A549 (cell line): ENCODE results near the gene ATP13A1. TPM values are rescaled to one million over a fixed set of nuclear protein-coding genes. Genes with fewer than 3 reads are reported as not detected.
"Not testable (repeated sequence)": the region's sequence is repeated elsewhere in the genome, so short reads cannot be mapped to it uniquely, and the experiment has no call there.

ENCODE experiments used
- ATAC-seq, 2 experiments: fragments of 200-7000 bp in 1 of 2; fragments of >200 bp in 1 of 2; cut with Nextera tagmentation in 1 of 2; cut with Tn5 transposase in 1 of 2; 3 replicates each; pipeline versions ENCODE4 v1.8.0 to v1.9.1; 2018 to 2020; ENCODE audit warnings: mild to moderate bottlenecking in 1 of 2, moderate library complexity in 1 of 2
- CTCF ChIA-PET: fragments of 300-600 bp; sonication (Branson Sonifier 250); formaldehyde crosslinking; extraction: SDS; loops from one replicate; lab custom pipeline; 2021; ENCODE audit warnings: antibody characterized with exemption, inconsistent platforms; lab: Yijun Ruan, JAX
- POLR2A ChIA-PET: fragments of 350-600 bp; formaldehyde crosslinking; extraction: SDS; loops from one replicate; lab custom pipeline; 2021; ENCODE audit warnings: antibody characterized with exemption, inconsistent platforms; lab: Yijun Ruan, JAX
- DNase-seq, 2 experiments: peaks; one replicate each; pipeline versions ENCODE4 v3.0.0 to v3.0.0-alpha.2; 2011 to 2016; ENCODE audit warnings: low read depth in 1 of 2, low spot score in 1 of 2
- FAIRE-seq: peaks from 2 replicates; lab custom pipeline; 2011; peaks lifted over from hg19 to GRCh38; lab: Jason Lieb, UNC
- H3K27ac ChIP-seq, 2 experiments: fragments of >200 bp; sonication (Bioruptor Twin); formaldehyde crosslinking; 3 replicates each; pipeline ENCODE4 v1.5.1; 2016 to 2017
- H3K4me1 ChIP-seq: fragments of >200 bp; sonication (Bioruptor Twin); formaldehyde crosslinking; 3 replicates; pipeline ENCODE4 v1.6.1; 2016
- H3K4me2 ChIP-seq: fragments of >200 bp; sonication (Bioruptor Twin); formaldehyde crosslinking; 3 replicates; pipeline ENCODE4 v1.6.1; 2016
- H3K4me3 ChIP-seq: fragments of >200 bp; sonication (Bioruptor Twin); formaldehyde crosslinking; 3 replicates; pipeline ENCODE4 v1.5.1; 2016
- H3K9me3 ChIP-seq: fragments of >200 bp; sonication (Bioruptor Twin); formaldehyde crosslinking; 3 replicates; pipeline ENCODE4 v1.6.1; 2016
- CBX2 ChIP-seq: fragments of 200-600 bp; sonication (generic); IDR thresholded peaks from 2 replicates; pipeline ENCODE4 v1.6.1; 2016; ENCODE audit warnings: low read depth, mild to moderate bottlenecking, borderline replicate concordance
- CEBPB ChIP-seq, 2 experiments: fragments of >200 bp in 1 of 2; sonication (Bioruptor Twin) in 1 of 2; formaldehyde crosslinking in 1 of 2; IDR thresholded peaks; 2 replicates each; pipeline ENCODE4 v1.6.1; 2012 to 2016
- CHD2 ChIP-seq: fragments of 150-350 bp; IDR thresholded peaks from 2 replicates; pipeline ENCODE4 v1.6.1; 2014; ENCODE audit warnings: low read length; ENCODE audit not compliant: partially characterized antibody
- EHMT2 ChIP-seq: fragments of 200-600 bp; sonication (generic); IDR thresholded peaks from 2 replicates; pipeline ENCODE4 v1.6.1; 2016; ENCODE audit warnings: antibody characterized with exemption, low read depth, mild to moderate bottlenecking, moderate library complexity
- FOSB ChIP-seq: fragments of 250-450 bp; sonication (Bioruptor Pico); IDR thresholded peaks from 2 replicates; pipeline ENCODE4 v1.5.0; 2020; ENCODE audit warnings: mild to moderate bottlenecking, moderate library complexity
- HMGXB4 ChIP-seq: fragments of 250-450 bp; sonication (Bioruptor Pico); IDR thresholded peaks from 2 replicates; pipeline ENCODE4 v1.5.0; 2021; ENCODE audit warnings: mild to moderate bottlenecking, moderate library complexity, borderline replicate concordance
- HOXB5 ChIP-seq: fragments of 250-450 bp; sonication (Bioruptor Pico); IDR thresholded peaks from 2 replicates; pipeline ENCODE4 v1.5.0; 2020; ENCODE audit warnings: mild to moderate bottlenecking, moderate library complexity
- JUN ChIP-seq, 2 experiments: fragments of >200 bp; sonication (Bioruptor Twin); formaldehyde crosslinking; IDR thresholded peaks; 2 replicates in 1 of 2; 3 replicates in 1 of 2; pipeline ENCODE4 v1.6.1; 2016 to 2017
- MAFK ChIP-seq: fragments of 450-650 bp; IDR thresholded peaks from 2 replicates; pipeline ENCODE4 v1.6.1; 2014; ENCODE audit not compliant: partially characterized antibody
- MAZ ChIP-seq: fragments of 150-350 bp; IDR thresholded peaks from 2 replicates; pipeline ENCODE4 v1.6.1; 2014; ENCODE audit warnings: antibody characterized with exemption, low read depth, low read length, borderline replicate concordance
- MYC ChIP-seq: IDR thresholded peaks from 2 replicates; pipeline ENCODE4 v1.6.1; 2012; ENCODE audit warnings: mild to moderate bottlenecking, inconsistent platforms, low read length, improper control_type of control experiment, borderline replicate concordance
- NFE2L2 ChIP-seq: fragments of 150-350 bp; conservative IDR thresholded peaks from 2 replicates; pipeline ENCODE4 v1.6.1; 2014; ENCODE audit warnings: low read length
- PBX3 ChIP-seq: IDR thresholded peaks from 2 replicates; pipeline ENCODE4 v1.6.1; 2012
- POLR2AphosphoS2 ChIP-seq: conservative IDR thresholded peaks from 2 replicates; pipeline ENCODE4 v1.6.1; 2012; ENCODE audit warnings: low read length, improper control_type of control experiment, inconsistent platforms
- RAD21 ChIP-seq, 2 experiments: fragments of >200 bp in 1 of 2; sonication (Bioruptor Twin) in 1 of 2; formaldehyde crosslinking in 1 of 2; IDR thresholded peaks in 1 of 2; conservative IDR thresholded peaks in 1 of 2; 2 replicates in 1 of 2; 3 replicates in 1 of 2; pipeline ENCODE4 v1.6.1; 2012 to 2018; ENCODE audit warnings: inconsistent platforms in 1 of 2
- TP53 ChIP-seq: fragments of 250-450 bp; sonication (Bioruptor Pico); IDR thresholded peaks from 2 replicates; pipeline ENCODE4 v1.5.0; 2021; ENCODE audit warnings: mild to moderate bottlenecking, moderate library complexity
- ZNF302 ChIP-seq: fragments of 250-450 bp; sonication (Bioruptor Pico); IDR thresholded peaks from 2 replicates; pipeline ENCODE4 v1.9.0; 2021; ENCODE audit warnings: inconsistent platforms, mild to moderate bottlenecking, moderate library complexity
- WGBS: methylation state at CpG from one replicate; pipeline ENCODE4 v1.1.6; 2017; ENCODE audit errors: missing lambda C conversion rate; 5-methylcytosine and 5-hydroxymethylcytosine counted together
- polyA plus RNA-seq, 4 experiments: library from polyadenylated mRNA; depleted of rRNA in 3 of 4; stranded (reverse); fragments of >200 nt; fragmentation: RNase III in 1 of 4; extraction: RNeasy Plus Mini Kit Qiagen cat#74134 plus additional on column Dnase treatment in 1 of 4; gene quantifications; 2 replicates in 3 of 4; 3 replicates in 1 of 4; pipeline ENCODE4 v1.2.3, GENCODE V29; 2011 to 2017
- TF ChIP-seq, protein P1 (sequence below): IDR thresholded peaks from 2 replicates; pipeline ENCODE4 v1.6.1; 2012
- TF ChIP-seq, protein P2 (sequence below): fragments of 150-350 bp; IDR thresholded peaks from 2 replicates; pipeline ENCODE4 v1.6.1; 2014; ENCODE audit warnings: low read depth, mild to moderate bottlenecking, low read length
- TF ChIP-seq, protein P3 (sequence below): fragments of >200 bp; sonication (Bioruptor Twin); formaldehyde crosslinking; IDR thresholded peaks from 2 replicates; pipeline ENCODE4 v1.6.1; 2016

The ATP13A1 gene
- polyA plus RNA-seq, 2 of the 4 experiments (the other 2 are of a cell fraction), result 10.8 to 30.1 TPM

- Histone ChIP-seq H3K27ac (no peak overlapping the region), H3K4me1 (no peaks in the 10 kb centered on the region), H3K4me2 (no peak overlapping the region), H3K4me3 (no peak overlapping the region), H3K9me3 (peaks cover 88% of the 10 kb centered on the region)
- 91% methylated on average over 14 of the region's 14 CpGs for WGBS
- ChIA-PET POLR2A (no interaction called here), CTCF (no interaction called here)
- ATAC-seq (no peak), FAIRE-seq (no peak), DNase-seq (no peak)
- TF ChIP-seq MAZ (no peak), TP53 (CRISPR knock-in tag) (no peak), MYC (no peak)
- TF ChIP-seq, protein P1, sequence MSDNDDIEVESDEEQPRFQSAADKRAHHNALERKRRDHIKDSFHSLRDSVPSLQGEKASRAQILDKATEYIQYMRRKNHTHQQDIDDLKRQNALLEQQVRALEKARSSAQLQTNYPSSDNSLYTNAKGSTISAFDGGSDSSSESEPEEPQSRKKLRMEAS, result no peak
Measured at GRCh38 chr19:19711306-19711933, 47.9 kb upstream of the ATP13A1 start.

DNA sequence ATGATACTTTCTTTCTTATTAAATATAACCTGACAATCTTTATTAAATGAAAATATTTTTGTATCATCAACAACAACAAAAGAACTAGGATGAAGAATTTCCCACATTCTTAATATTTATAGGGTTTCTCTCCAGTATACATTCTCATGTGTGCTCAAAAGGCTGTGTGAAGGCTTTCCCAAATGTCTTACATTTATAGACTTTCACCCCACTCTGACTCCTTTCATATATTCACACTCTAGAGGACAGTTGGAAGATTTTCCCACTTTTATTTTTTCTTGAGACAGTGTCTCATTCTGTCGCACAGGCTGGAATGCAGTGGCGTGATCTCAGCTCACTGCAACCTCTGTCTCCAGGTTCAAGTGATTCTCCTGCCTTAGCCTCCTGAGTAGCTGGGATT is 47.0 kb upstream of the ATP13A1 start:
- no peaks in the 10 kb centered on the region for H3K4me1 ChIP-seq
- FAIRE-seq, result no peak
- no peak for ATAC-seq
- H3K4me3 ChIP-seq, result no peak overlapping the region
- no peak overlapping the region for H3K4me2 ChIP-seq
- CTCF ChIA-PET, result no interaction called here
- peaks cover 80% of the 10 kb centered on the region for H3K9me3 ChIP-seq
- no peak for DNase-seq
- 81% methylated on average over 2 of the region's 2 CpGs for WGBS
- POLR2A ChIA-PET, result no interaction called here
- TF ChIP-seq HOXB5, result no peak
- TF ChIP-seq, protein P2, sequence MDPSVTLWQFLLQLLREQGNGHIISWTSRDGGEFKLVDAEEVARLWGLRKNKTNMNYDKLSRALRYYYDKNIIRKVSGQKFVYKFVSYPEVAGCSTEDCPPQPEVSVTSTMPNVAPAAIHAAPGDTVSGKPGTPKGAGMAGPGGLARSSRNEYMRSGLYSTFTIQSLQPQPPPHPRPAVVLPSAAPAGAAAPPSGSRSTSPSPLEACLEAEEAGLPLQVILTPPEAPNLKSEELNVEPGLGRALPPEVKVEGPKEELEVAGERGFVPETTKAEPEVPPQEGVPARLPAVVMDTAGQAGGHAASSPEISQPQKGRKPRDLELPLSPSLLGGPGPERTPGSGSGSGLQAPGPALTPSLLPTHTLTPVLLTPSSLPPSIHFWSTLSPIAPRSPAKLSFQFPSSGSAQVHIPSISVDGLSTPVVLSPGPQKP, result no peak
- no peak for TF ChIP-seq ZNF302 (CRISPR knock-in tag)
- no peak for TF ChIP-seq EHMT2
- TF ChIP-seq MAFK, result no peak
- TF ChIP-seq POLR2AphosphoS2, result no peak
- H3K27ac ChIP-seq, result no peak overlapping the region

DNA sequence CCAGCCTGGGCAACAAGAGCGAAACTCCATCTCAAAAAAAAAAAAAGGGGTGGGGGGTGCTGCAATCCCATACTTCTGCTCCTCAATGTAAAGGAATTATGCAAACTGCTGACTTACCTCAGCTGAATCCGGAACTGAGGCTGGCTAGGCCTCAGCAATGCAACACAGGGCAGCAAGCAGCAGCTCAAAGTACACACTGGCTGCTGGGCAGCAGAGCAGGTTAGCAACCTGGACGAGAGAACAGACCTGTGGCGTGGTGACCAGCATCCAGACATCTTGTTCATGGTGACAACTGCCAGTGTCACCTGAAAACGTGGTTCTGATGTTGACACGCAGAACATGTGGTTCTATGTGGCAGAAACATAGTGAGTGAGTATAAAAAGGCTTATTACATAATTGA is 41.4 kb upstream of the ATP13A1 start:
- H3K4me2 ChIP-seq, result no peak overlapping the region
- no peak overlapping the region for H3K27ac ChIP-seq
- CTCF ChIA-PET, result interaction anchor here (0.7 kb wide), 1 partner anchor 74 kb away, joined by 3 read pairs; no protein-coding TSS in a partner anchor
- H3K4me1 ChIP-seq, result no peaks in the 10 kb centered on the region
- 9% methylated on average over 5 of the region's 6 CpGs for WGBS
- TF ChIP-seq FOSB (CRISPR knock-in tag) (no peak), MYC (no peak), PBX3 (no peak), RAD21 (conservative IDR thresholded peaks at IDR 0.05 in 1 of 2, IDR thresholded peaks at IDR 0.05 in 1 of 2) (no peak), CBX2 (no peak), HMGXB4 (no peak), CHD2 (no peak), JUN (IDR thresholded peaks at IDR 0.05) (no peak), NFE2L2 (no peak), CEBPB (IDR thresholded peaks at IDR 0.05) (no peak)
- TF ChIP-seq, protein P3, sequence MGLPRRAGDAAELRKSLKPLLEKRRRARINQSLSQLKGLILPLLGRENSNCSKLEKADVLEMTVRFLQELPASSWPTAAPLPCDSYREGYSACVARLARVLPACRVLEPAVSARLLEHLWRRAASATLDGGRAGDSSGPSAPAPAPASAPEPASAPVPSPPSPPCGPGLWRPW, result no peak
- TF ChIP-seq, all 56 proteins: peak for 0
- H3K9me3 ChIP-seq, result peaks cover 45% of the 10 kb centered on the region
- no peak overlapping the region for H3K4me3 ChIP-seq
- DNase-seq (no peak), FAIRE-seq (no peak), ATAC-seq (no peak)
- POLR2A ChIA-PET, result no interaction called here

DNA sequence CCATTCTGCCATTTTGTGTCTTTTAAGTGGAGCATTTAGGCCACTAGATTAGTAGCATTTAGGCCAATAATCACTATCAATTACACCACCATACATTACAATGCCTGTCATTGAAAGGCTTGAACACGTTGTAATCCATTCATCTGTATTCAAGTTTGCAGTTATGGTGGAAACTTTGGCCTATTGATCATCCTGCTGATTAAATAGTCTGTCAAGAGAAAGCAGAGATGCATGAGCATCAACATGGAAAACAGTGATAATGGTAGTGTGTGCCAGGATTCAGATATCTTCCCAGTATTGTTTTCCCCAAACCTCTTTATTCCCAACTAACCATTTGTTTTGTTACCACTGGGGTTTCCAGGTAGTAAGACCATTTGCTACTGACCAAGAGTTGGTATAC is 37.0 kb upstream of the ATP13A1 start:
- FAIRE-seq, H3K4me1 ChIP-seq, ATAC-seq, H3K4me2 ChIP-seq, CTCF ChIA-PET, H3K27ac ChIP-seq, H3K4me3 ChIP-seq, DNase-seq, POLR2A ChIA-PET: not testable (repeated sequence)
- H3K9me3 ChIP-seq, result peaks cover 21% of the 10 kb centered on the region; the same call in 2 of the 3 replicates
- 64% methylated on average over 1 of the region's 1 CpG for WGBS
